ENCODE results near the gene STOX1.
"Not testable (repeated sequence)": the region's sequence is repeated elsewhere in the genome, so short reads cannot be mapped to it uniquely, and the experiment has no call there.

Gene STOX1

DNA sequence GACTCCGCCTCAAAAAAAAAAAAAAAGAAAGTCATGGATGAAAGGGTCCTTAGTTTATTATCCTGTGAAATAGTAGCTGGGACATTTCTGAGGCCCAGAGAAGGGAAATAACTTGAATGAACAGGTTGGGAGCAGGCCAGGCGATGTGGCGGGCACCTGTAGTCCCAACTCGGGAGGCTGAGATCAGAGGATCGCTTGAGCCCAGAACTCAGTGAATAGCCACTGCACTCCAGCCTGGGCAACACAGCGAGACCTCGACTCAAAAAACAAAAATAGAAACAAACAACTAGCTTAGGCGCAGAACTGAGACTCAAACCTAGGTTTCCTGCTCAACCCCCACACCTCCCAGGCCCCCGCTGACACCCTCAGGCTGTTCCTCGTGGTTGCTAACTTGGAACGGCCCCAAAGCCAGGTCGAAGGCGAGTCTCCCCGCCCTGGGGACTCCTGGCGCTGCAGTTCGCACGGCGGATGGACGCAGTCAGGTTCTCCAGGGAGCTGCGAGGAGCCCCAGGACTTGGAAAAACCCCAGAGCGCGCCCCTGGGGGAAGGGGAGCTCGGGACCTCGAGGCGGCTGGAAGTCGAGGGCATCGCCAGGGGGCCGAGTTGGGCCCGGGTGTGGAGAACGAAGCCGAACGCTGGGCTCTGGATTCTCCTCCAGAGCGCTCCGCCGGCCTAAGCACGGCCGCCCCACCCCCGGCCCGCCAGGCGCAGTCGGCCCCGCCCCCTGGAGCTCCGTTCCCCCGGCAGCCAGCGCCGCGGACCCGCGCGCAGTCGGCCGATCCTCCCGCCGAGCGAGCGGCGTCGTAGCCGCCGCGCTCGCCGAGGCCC is at the start of gene STOX1:
Gene STOX1, plus strand, starts transcription at position 768 of the 828 bp plus-strand sequence. CDS start 93 bp downstream, outside the sequence.
- peak in 1 of 2 experiments; percentile 44 for DNase-seq

DNA sequence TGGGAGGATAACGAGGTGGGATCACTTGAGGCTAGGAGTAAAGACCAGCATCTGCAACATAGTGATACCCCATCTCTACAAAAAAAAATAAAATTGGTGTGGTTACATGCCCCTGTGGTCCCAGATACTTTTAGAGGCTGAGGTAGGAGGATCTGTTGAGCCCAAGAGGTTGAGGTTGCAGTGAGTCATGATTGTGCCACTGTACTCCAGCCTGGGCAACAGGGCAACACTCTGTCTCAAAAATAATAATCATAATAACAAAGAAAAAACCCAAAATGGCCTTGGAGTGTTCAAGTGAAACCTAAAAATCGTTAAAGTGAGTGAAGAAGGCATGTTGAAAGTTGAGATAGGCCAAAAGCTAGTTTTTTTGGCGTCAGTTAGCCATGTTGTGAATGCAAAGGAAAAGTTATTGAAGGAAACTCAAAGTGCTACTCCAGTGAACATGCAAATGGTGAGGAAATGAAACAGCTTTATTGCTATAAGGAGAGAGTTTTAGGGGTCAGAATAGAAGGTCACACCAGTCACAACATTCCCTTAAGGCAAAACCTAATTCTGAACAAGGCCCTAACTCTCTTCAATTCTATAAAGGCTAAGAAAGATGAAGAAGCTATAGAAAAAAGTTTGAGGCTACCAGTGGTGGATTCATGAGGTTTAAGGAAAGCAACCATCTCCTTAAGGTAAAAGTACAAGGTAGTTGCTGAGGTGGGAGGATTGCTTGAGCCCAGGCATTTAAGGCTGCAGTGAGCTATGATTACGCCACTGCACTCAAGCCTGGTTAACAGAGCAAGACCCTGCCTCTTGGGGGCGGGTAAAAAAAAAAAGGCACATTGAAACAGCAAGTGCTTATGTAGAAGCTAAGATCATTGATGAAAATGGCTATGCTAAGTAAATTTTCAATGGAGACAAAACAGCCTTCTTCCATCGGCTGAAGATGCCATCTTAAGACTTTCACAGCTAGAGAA is 45.4 kb upstream of the STOX1 start:
- DNase-seq = no peak

GRCh38 chr10:68784476-68784875 is 42.9 kb upstream of the STOX1 start:
- no peak for DNase-seq

DNA sequence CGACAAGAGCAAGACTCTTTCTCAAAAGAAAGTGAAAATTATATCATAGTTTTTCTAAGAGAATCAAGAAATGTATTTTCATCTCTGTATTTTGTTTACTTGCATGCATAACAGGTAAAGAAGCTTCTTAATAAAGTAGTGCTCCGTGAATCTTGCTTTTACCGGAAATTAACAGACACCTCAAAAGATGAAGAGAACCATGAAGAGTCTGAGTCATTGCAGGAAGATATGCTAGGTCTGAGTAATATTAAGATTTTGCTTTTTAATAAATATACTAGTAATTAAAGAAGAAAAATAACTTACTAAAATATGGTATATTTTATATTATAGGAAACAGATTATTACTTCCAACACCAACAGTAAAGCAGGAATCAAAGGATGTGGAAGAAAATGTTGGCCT is 39.5 kb upstream of the STOX1 start:
- DNase-seq = no peak

DNA sequence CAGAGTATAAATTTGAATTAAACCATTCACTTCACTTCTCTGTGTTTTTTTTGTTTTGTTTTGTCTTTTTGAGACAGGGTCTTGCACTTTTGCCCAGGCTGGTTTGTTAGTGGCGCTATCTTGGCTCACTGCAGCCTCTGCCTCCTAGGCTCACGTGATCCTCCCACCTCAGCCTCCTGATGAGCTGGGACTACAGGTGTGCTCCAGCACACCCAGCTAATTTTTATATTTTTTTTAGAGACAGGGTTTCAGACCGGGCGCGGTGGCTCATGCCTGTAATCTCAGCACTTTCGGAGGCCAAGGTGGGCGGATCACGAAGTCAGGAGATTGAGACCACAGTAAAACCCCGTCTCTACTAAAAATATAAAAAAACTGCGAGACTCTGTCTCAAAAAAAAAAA is 36.9 kb upstream of the STOX1 start:
- no peak for DNase-seq

DNA sequence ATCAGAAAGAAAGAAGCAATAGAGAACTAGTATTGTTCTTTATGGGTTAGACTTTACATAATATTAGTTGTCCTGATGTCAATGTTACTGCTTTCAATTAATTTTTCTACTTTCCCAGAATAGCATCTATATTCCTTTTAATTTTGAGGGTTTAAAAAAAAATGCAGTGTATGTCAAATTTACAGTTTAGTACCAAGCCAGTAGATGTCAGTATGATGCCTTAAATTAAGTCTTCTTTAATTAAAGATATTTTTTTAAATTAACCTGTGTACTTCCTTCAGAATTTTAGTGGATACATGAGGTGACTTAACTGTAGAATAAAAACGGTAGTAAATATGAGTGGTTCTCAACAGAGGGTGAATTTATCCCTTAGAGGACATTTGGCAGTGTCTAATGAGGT is 35.2 kb upstream of the STOX1 start:
- no peak for DNase-seq

DNA sequence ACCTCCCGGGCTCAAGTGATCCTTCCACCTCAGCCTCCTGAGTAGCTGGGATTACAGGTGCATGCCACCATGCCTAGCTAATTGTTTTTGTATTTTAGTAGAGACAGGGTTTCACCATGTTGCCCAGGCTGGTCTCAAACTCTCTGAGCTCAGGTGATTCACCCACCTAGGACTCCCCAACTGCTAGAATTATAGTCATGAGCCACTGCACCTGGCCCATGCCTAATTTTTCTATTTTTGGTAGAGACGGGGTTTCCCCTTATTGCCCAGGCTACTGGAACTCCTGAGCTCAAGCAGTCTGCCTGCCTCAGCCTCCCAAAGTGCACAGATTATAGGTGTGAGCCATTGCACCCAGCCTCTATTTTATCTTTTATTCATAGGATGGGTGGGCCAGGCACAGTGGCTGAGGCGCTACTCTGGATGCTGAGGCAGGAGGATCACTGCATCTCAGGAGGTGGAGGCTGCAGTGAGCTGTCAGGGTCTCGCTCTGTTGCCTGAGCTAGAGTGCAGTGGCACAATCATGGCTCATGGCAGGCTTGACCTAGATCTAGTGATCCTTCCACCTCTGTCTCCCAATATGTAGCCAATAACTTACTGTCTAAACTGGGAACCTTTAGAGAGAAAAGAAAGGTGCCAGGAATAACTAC is 31.3 kb upstream of the STOX1 start:
- DNase-seq = no peak

- DNase-seq = no peak
These were observed 30.7 kb upstream of the STOX1 start for GRCh38 chr10:68796605-68797004.

DNA sequence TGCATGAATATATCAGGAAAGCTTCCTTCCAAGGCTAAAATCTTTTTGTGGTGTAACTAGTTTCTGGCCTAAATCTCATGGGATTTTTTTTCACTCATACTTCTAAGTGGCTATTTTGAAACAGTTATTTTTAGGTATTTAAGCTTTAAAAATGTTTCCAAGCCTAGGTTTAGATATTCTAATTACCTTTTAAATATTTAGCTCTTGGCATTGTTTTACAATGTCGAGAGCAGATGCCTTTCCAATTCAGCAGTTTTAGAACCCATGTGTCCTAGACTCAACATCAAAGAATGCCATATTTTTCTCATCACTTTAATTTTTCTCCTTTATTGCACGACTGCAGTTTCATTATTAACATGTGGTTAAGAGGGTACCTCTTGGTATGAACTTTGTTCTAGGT is 27.1 kb upstream of the STOX1 start:
- no peak for DNase-seq

DNA sequence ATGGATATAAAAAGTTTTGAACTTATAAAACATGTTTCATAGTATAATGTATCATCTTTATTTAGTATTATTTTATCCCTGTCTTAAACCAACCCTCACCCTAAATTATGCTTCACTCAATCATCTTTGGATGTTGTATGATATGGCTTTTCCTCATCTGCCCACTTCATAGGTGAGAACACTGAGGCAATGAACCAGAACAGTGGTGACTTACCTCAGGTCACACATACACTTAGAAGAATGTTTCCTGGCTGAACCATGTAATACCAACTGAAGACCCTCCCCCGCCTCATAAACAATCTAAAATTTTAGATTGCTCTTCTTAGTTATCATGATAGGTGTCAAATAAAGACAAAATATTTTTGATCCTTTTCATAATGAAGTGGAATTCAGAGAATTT is 22.6 kb upstream of the STOX1 start:
- DNase-seq = no peak

GRCh38 chr10:68810830-68811229 is 16.5 kb upstream of the STOX1 start:
- not testable (repeated sequence) for DNase-seq

GRCh38 chr10:68811314-68812009 is 15.9 kb upstream of the STOX1 start:
- no peak for DNase-seq

DNA sequence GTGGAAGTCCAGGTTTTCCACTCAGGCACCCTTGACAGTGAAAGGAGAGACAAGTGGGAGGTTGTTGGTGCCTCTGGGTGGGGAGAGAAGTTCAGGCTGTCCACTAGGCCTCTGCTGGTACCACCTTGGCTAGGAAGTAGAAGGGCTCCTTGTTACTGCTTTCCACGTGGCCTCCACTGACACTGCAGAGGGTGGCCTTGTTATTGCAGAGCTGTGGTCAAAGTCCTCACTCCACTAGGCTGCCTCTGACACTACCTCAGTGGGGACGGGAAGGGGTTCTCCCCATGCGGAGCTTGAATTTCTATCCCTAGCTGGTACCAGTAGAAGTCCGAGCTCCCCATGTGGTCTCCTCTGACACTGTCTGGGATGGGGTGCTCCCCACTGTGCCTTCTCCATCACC is 14.9 kb upstream of the STOX1 start:
- DNase-seq = no peak

DNA sequence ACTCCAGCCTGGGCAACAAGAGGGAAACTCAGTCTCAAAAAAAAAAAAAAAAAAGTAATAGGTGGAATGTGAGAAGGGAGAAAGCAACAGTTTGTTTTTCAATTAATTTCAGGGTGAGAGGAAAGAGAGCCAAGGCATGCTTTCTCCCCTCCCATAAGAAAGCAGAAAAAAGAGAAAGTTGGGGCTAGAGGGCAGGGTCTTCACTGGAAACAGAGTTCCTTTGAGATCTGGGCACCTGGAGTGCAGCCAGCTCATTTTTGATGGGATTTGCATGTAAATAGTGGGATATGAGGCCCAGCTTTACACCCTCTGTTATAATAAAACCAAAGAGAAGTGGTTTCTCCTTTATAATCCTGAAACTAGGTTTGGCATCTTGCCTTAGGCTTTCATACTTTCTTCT is 13.8 kb upstream of the STOX1 start:
- DNase-seq = no peak

DNA sequence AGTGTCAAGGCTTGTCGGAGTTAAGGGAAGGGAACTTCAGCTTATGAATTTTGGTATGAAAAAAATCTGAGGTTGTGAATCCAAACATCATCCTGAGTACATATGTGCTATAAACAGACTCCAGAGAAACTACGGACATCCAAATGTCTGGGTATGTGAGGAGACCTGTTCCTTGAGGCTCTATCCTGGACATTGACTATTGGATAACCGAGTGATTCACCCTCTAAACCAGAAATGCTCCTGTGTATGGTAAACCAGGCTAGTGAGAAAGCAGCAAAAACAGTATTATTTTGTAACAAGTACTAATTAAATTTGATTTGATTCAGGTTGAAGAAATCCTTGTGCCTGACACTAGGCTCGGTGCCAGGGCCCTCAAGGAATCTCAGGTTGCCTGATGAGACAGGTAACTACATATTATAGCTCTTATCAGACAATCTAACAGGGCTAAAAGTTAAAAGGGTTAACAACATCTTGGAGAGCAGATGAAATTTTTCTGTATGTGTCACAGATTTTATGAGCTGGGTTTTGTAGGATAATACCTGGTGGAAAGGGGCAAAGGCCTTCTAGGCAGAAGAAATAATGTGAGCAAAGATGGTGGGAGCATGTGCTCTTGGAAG is 10.4 kb upstream of the STOX1 start:
- DNase-seq = no peak

DNA sequence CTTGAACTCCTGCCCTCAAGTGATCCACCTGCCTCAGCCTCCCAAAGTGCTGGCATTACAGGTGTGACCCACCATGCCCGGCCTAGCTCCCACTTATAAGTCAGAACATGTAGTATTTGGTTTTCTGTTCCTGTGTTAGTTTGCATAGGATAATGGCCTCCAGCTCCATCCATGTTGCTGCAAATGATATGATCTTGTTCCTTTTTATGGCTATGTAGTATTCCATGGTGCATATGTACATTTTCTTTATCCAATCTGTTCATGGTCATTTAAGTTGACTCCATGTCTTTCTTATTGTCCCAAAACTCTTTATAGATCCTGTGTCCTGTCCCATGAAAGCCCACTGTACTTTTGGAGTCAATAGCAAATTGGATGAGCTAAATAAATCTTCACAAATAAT is 7.0 kb upstream of the STOX1 start:
- DNase-seq = not testable (repeated sequence)

- DNase-seq = not testable (repeated sequence)
These were observed 4.7 kb upstream of the STOX1 start for GRCh38 chr10:68822626-68823025.

DNA sequence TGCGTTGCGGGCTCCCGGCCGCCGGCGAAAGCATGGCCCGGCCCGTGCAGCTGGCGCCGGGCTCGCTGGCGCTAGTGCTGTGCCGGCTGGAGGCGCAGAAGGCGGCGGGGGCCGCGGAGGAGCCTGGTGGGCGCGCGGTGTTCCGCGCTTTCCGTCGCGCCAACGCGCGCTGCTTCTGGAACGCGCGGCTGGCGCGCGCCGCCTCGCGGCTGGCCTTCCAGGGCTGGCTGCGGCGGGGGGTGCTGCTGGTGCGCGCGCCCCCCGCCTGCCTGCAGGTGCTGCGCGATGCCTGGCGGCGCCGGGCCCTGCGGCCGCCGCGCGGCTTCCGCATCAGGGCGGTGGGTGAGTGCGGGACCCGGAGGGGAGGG is 245 bp downstream of the STOX1 start:
- not testable (repeated sequence) for DNase-seq

- peak in 1 of 2 experiments; percentile 1 for DNase-seq
These were observed 811 bp downstream of the STOX1 start for GRCh38 chr10:68828083-68828601.

GRCh38 chr10:68828833-68829232 is 1.5 kb downstream of the STOX1 start:
- DNase-seq = no peak

DNA sequence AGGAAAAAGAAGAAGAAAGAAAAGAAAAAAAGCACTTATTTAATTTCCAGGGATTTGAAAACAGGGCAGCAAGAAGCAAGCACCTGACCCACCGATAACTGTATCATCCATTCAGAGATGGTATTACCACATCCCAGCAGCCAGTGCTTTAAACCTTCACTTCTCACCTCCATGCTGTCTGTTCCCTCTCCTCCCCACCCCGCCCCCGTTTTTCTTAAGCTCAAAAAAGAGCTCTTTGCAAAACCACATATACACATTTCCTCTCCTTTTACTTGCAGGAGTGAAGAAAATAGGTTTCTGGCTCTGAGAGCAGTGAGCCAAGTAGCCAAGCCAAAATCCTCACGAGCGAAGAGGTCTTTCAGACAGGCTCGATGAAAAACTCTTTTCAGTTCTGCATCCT is 2.2 kb downstream of the STOX1 start:
- no peak for DNase-seq

DNA sequence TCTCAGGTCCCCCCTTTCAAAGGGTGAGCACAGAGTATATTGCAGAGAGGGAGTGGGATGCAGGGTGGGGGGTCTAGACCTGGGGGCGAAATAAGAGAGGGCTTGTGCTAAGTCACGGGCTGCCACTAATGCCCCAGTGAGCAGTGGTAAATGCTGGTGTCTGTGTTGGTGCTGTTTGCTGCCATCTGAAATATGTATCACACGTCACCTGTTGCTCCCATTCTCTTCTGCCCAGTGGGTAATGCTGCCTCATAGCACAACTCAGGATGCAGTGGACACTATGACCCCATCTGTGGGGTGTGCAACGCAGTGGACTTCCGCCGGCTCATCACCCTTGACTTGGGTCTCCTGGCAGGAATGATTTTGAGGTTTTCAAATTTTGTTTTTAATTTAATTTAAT is 2.6 kb downstream of the STOX1 start:
- no peak for DNase-seq
